ENCODE data around the gene LRRC72.

Gene LRRC72

DNA sequence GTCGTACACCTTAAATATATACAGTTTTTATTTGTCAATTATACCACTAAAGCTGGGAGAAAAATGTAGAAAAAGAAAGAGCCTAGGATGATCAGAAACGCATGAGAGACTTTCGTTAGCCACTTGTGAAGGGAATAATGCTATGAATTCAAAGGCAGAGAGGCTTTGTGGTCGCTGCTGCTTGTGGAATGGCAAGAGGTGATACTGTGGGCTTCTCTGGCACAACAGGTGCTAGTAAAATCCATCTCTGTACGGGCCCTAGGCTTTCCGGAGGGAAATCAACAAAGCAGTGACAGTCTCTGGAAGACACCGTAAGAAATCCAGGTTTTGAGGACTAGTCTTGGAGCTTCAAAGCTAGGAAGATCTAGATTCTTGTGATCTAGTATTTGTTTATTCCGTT, 52.6 kb downstream of the LRRC72 start (continued):
- TF ChIP-seq, protein P1, sequence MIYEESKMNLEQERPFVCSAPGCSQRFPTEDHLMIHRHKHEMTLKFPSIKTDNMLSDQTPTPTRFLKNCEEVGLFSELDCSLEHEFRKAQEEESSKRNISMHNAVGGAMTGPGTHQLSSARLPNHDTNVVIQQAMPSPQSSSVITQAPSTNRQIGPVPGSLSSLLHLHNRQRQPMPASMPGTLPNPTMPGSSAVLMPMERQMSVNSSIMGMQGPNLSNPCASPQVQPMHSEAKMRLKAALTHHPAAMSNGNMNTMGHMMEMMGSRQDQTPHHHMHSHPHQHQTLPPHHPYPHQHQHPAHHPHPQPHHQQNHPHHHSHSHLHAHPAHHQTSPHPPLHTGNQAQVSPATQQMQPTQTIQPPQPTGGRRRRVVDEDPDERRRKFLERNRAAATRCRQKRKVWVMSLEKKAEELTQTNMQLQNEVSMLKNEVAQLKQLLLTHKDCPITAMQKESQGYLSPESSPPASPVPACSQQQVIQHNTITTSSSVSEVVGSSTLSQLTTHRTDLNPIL (CRISPR knock-in tag; IDR thresholded peaks at IDR 0.05; ENCODE audit: low read depth), result no peak
- TF ChIP-seq OSR1 (CRISPR knock-in tag; IDR thresholded peaks at IDR 0.05) (no peak), ARNTL (CRISPR knock-in tag; IDR thresholded peaks at IDR 0.05; ENCODE audit: borderline replicate concordance, low read depth) (no peak), ESRRG (CRISPR knock-in tag; IDR thresholded peaks at IDR 0.05) (no peak), ISL1 (CRISPR knock-in tag; IDR thresholded peaks at IDR 0.05) (no peak)

DNA sequence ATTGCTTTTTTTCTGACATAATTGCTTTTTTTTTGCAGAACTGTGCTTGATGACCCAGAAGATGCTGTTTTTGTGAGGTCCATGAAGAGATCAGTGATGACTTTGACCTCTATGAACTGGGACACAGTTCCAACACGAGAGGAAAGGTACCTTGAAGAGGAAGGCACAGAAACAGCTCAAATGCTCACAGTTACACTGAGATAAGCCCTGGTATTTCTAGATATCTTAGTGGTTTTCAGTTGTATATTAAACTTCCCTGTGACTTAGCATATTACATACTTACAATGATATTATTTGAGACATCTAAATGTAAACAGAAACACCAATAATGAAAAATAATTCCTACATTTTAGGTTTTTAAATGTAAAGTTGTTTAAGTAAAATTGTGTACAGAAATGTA, 54.7 kb downstream of the LRRC72 start:
- ATAC-seq, result no peak
- no peak for TF ChIP-seq ARNTL (CRISPR knock-in tag; IDR thresholded peaks at IDR 0.05; ENCODE audit: borderline replicate concordance, low read depth)
- TF ChIP-seq TOX (CRISPR knock-in tag; IDR thresholded peaks at IDR 0.05; ENCODE audit: borderline replicate concordance), result no peak
- TF ChIP-seq OSR1 (CRISPR knock-in tag; IDR thresholded peaks at IDR 0.05), result no peak
- TF ChIP-seq, protein P2, sequence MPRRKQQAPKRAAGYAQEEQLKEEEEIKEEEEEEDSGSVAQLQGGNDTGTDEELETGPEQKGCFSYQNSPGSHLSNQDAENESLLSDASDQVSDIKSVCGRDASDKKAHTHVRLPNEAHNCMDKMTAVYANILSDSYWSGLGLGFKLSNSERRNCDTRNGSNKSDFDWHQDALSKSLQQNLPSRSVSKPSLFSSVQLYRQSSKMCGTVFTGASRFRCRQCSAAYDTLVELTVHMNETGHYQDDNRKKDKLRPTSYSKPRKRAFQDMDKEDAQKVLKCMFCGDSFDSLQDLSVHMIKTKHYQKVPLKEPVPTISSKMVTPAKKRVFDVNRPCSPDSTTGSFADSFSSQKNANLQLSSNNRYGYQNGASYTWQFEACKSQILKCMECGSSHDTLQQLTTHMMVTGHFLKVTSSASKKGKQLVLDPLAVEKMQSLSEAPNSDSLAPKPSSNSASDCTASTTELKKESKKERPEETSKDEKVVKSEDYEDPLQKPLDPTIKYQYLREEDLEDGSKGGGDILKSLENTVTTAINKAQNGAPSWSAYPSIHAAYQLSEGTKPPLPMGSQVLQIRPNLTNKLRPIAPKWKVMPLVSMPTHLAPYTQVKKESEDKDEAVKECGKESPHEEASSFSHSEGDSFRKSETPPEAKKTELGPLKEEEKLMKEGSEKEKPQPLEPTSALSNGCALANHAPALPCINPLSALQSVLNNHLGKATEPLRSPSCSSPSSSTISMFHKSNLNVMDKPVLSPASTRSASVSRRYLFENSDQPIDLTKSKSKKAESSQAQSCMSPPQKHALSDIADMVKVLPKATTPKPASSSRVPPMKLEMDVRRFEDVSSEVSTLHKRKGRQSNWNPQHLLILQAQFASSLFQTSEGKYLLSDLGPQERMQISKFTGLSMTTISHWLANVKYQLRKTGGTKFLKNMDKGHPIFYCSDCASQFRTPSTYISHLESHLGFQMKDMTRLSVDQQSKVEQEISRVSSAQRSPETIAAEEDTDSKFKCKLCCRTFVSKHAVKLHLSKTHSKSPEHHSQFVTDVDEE (CRISPR knock-in tag; IDR thresholded peaks at IDR 0.05), result no peak
- no peak for TF ChIP-seq PPARA (CRISPR knock-in tag; IDR thresholded peaks at IDR 0.05; ENCODE audit: borderline replicate concordance)
- no peak for TF ChIP-seq CSDC2 (CRISPR knock-in tag; IDR thresholded peaks at IDR 0.05)
- no peak for TF ChIP-seq TCF4 (CRISPR knock-in tag; IDR thresholded peaks at IDR 0.05; ENCODE audit: borderline replicate concordance)
- no peak for TF ChIP-seq GLIS3 (CRISPR knock-in tag; IDR thresholded peaks at IDR 0.05)
- TF ChIP-seq, protein P3, sequence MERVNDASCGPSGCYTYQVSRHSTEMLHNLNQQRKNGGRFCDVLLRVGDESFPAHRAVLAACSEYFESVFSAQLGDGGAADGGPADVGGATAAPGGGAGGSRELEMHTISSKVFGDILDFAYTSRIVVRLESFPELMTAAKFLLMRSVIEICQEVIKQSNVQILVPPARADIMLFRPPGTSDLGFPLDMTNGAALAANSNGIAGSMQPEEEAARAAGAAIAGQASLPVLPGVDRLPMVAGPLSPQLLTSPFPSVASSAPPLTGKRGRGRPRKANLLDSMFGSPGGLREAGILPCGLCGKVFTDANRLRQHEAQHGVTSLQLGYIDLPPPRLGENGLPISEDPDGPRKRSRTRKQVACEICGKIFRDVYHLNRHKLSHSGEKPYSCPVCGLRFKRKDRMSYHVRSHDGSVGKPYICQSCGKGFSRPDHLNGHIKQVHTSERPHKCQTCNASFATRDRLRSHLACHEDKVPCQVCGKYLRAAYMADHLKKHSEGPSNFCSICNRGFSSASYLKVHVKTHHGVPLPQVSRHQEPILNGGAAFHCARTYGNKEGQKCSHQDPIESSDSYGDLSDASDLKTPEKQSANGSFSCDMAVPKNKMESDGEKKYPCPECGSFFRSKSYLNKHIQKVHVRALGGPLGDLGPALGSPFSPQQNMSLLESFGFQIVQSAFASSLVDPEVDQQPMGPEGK (CRISPR knock-in tag; IDR thresholded peaks at IDR 0.05; ENCODE audit: borderline replicate concordance), result no peak
- no peak for TF ChIP-seq ISL1 (CRISPR knock-in tag; IDR thresholded peaks at IDR 0.05)
- no peak for TF ChIP-seq ZNF8 (CRISPR knock-in tag; IDR thresholded peaks at IDR 0.05)
- no peak for TF ChIP-seq ZNF565 (CRISPR knock-in tag; conservative IDR thresholded peaks at IDR 0.05; ENCODE audit: low read depth)
- no peak for TF ChIP-seq BACH2 (CRISPR knock-in tag; IDR thresholded peaks at IDR 0.05; ENCODE audit: borderline replicate concordance)
- TF ChIP-seq, protein P1 (CRISPR knock-in tag; IDR thresholded peaks at IDR 0.05; ENCODE audit: low read depth), result no peak

DNA sequence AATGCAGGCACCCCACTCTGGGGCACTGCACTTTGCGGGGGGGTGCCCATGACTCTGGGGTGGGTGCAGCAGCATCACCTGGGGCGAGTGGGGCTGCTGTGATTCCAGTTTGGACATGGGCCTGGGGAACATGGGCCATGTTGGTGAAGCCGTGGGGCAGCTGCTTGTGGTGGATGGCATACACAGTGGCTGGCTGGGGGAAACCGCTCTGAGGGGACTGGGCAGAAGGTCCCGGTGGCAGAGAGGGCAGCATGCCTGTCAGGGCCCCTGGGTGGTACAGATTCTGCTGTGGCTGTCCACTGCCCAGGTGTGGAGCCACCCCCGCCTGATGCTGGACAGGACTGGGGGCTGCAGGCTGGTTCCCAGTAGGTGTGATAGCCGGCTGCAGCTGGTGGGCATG, 57.2 kb downstream of the LRRC72 start:
- ATAC-seq, result no peak
- TF ChIP-seq ARNTL (CRISPR knock-in tag; IDR thresholded peaks at IDR 0.05; ENCODE audit: borderline replicate concordance, low read depth), result no peak
- no peak for TF ChIP-seq GLIS3 (CRISPR knock-in tag; IDR thresholded peaks at IDR 0.05)
- TF ChIP-seq, protein P1 (CRISPR knock-in tag; IDR thresholded peaks at IDR 0.05; ENCODE audit: low read depth), result no peak
- no peak for TF ChIP-seq ZNF70 (CRISPR knock-in tag; IDR thresholded peaks at IDR 0.05)
- TF ChIP-seq CSDC2 (CRISPR knock-in tag; IDR thresholded peaks at IDR 0.05), result no peak
- no peak for TF ChIP-seq ISL1 (CRISPR knock-in tag; IDR thresholded peaks at IDR 0.05)

DNA sequence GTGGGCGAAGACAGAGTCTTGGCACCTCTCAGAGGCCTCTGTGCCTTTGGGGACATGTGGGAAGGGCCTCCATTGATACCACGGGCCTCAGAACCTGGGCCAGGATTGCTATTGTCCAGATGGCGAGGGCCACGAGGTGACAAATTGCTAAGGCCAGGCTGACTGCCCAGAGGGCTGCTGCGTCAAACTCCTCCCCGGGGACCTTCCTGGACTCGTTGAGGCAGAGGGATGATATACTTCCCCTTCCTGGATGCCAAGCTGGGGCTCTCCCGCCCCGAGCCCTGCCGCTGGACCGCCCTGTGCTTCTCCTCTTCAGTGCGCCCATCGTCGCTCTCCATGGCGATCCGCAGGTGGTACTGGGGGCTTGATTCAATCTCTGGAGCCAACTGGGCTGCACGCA, 58.9 kb downstream of the LRRC72 start:
- no peak for ATAC-seq
- TF ChIP-seq ISL1 (CRISPR knock-in tag; IDR thresholded peaks at IDR 0.05) (no peak), ZNF565 (CRISPR knock-in tag; conservative IDR thresholded peaks at IDR 0.05; ENCODE audit: low read depth) (no peak), ZFP3 (CRISPR knock-in tag; IDR thresholded peaks at IDR 0.05) (no peak), ZFP30 (CRISPR knock-in tag; IDR thresholded peaks at IDR 0.05) (no peak), GLIS3 (CRISPR knock-in tag; IDR thresholded peaks at IDR 0.05) (no peak), TCF4 (CRISPR knock-in tag; IDR thresholded peaks at IDR 0.05; ENCODE audit: borderline replicate concordance) (no peak), OSR1 (CRISPR knock-in tag; IDR thresholded peaks at IDR 0.05) (no peak), ZC3H10 (CRISPR knock-in tag; IDR thresholded peaks at IDR 0.05) (no peak), CSDC2 (CRISPR knock-in tag; IDR thresholded peaks at IDR 0.05) (no peak)
- TF ChIP-seq, protein P3 (CRISPR knock-in tag; IDR thresholded peaks at IDR 0.05; ENCODE audit: borderline replicate concordance), result no peak
- TF ChIP-seq, protein P2 (CRISPR knock-in tag; IDR thresholded peaks at IDR 0.05), result no peak
